ENCODE results near the gene ALK.

ALK gene

GRCh38 chr2:29562319-29562718 lies 359.1 kb downstream of the ALK start:
- H3K18ac ChIP-seq (ENCODE audit: low read length): no peak overlapping the region
- H4K91ac ChIP-seq (ENCODE audit: low read depth, low read length, poor library complexity): no peak overlapping the region
- H3K27ac ChIP-seq (replicated peaks; ENCODE audit: low read length): no peak overlapping the region
- no peak overlapping the region for H3K4me3 ChIP-seq (ENCODE audit: low read length in 2 of 2)
- H3K27me3 ChIP-seq (ENCODE audit: control insufficient read depth in 3 of 3, insufficient read depth in 3 of 3, low read depth in 1 of 3, low read length in 3 of 3): no peaks in the 10 kb centered on the region
- H2BK120ac ChIP-seq (ENCODE audit: low read depth, low read length): no peak overlapping the region
- H3K4ac ChIP-seq (ENCODE audit: low read length): no peak overlapping the region
- no peak overlapping the region for H2AFZ ChIP-seq (ENCODE audit: low read length)
- H3K23ac ChIP-seq (ENCODE audit: low read depth, low read length, poor library complexity): no peak overlapping the region
- H3K9me3 ChIP-seq (replicated peaks in 1 of 2; ENCODE audit: control insufficient read depth in 2 of 2, insufficient read depth in 1 of 2, low read depth in 1 of 2, low read length in 2 of 2): no peaks in the 10 kb centered on the region
- no peak overlapping the region for H3K9ac ChIP-seq (ENCODE audit: low read depth, low read length, poor library complexity)
- no peak overlapping the region for H4K8ac ChIP-seq (ENCODE audit: low read depth, low read length)
- no peak overlapping the region for H2AK5ac ChIP-seq (ENCODE audit: low read depth, low read length)
- H3K4me2 ChIP-seq (ENCODE audit: insufficient read depth, low read length, poor library complexity, severe bottlenecking): no peak overlapping the region
- no peaks in the 10 kb centered on the region for H3K4me1 ChIP-seq (ENCODE audit: control insufficient read depth in 2 of 2, insufficient read depth in 1 of 2, low read depth in 1 of 2, low read length in 2 of 2)
- no peak overlapping the region for H3K14ac ChIP-seq (ENCODE audit: low read length)
- DNase-seq (ENCODE audit: low spot score): no peak
- no peaks in the 10 kb centered on the region for H3K79me1 ChIP-seq (ENCODE audit: low read depth, low read length)
- H2BK15ac ChIP-seq (ENCODE audit: low read length): no peak overlapping the region
- no peak overlapping the region for H2BK12ac ChIP-seq (ENCODE audit: low read length)
- no peaks in the 10 kb centered on the region for H3K36me3 ChIP-seq (replicated peaks in 1 of 2; ENCODE audit: control insufficient read depth in 2 of 2, insufficient read depth in 2 of 2, low read length in 2 of 2)
- no peak overlapping the region for H2BK5ac ChIP-seq (ENCODE audit: low read length)

GRCh38 chr2:29561628-29562027 lies 359.8 kb downstream of the ALK start:
- H3K4me2 ChIP-seq (ENCODE audit: insufficient read depth, low read length, poor library complexity, severe bottlenecking): no peak overlapping the region
- no peak overlapping the region for H2AK5ac ChIP-seq (ENCODE audit: low read depth, low read length)
- H4K91ac ChIP-seq (ENCODE audit: low read depth, low read length, poor library complexity): no peak overlapping the region
- H2BK120ac ChIP-seq (ENCODE audit: low read depth, low read length): no peak overlapping the region
- no CpG with 5 or more reads among the region's 4 CpGs for WGBS, 2 donors (ENCODE audit: extremely low coverage in 2 of 2, insufficient read length in 2 of 2, insufficient replicate concordance in 1 of 2)
- H3K79me1 ChIP-seq (ENCODE audit: low read depth, low read length): no peaks in the 10 kb centered on the region
- H3K27me3 ChIP-seq (ENCODE audit: control insufficient read depth in 3 of 3, insufficient read depth in 3 of 3, low read depth in 1 of 3, low read length in 3 of 3): no peaks in the 10 kb centered on the region
- no peak for DNase-seq (ENCODE audit: low spot score)
- H2BK5ac ChIP-seq (ENCODE audit: low read length): no peak overlapping the region
- no peak overlapping the region for H3K4ac ChIP-seq (ENCODE audit: low read length)
- H3K9ac ChIP-seq (ENCODE audit: low read depth, low read length, poor library complexity): no peak overlapping the region
- no peak overlapping the region for H2AFZ ChIP-seq (ENCODE audit: low read length)
- no peak overlapping the region for H2BK12ac ChIP-seq (ENCODE audit: low read length)
- no peak overlapping the region for H3K27ac ChIP-seq (replicated peaks; ENCODE audit: low read length)
- no peak overlapping the region for H4K8ac ChIP-seq (ENCODE audit: low read depth, low read length)
- no peaks in the 10 kb centered on the region for H3K36me3 ChIP-seq (replicated peaks in 1 of 2; ENCODE audit: control insufficient read depth in 2 of 2, insufficient read depth in 2 of 2, low read length in 2 of 2)
- no peak overlapping the region for H3K4me3 ChIP-seq (ENCODE audit: low read length in 2 of 2)
- no peak overlapping the region for H2BK15ac ChIP-seq (ENCODE audit: low read length)
- H3K23ac ChIP-seq (ENCODE audit: low read depth, low read length, poor library complexity): no peak overlapping the region
- H3K18ac ChIP-seq (ENCODE audit: low read length): no peak overlapping the region
- H3K14ac ChIP-seq (ENCODE audit: low read length): no peak overlapping the region
- no peaks in the 10 kb centered on the region for H3K9me3 ChIP-seq (replicated peaks in 1 of 2; ENCODE audit: control insufficient read depth in 2 of 2, insufficient read depth in 1 of 2, low read depth in 1 of 2, low read length in 2 of 2)
- H3K4me1 ChIP-seq (ENCODE audit: control insufficient read depth in 2 of 2, insufficient read depth in 1 of 2, low read depth in 1 of 2, low read length in 2 of 2): no peaks in the 10 kb centered on the region

GRCh38 chr2:29561181-29561580 lies 360.2 kb downstream of the ALK start:
- H3K4me2 ChIP-seq (ENCODE audit: insufficient read depth, low read length, poor library complexity, severe bottlenecking): no peak overlapping the region
- H3K18ac ChIP-seq (ENCODE audit: low read length): no peak overlapping the region
- H3K9ac ChIP-seq (ENCODE audit: low read depth, low read length, poor library complexity): no peak overlapping the region
- no peak overlapping the region for H2BK120ac ChIP-seq (ENCODE audit: low read depth, low read length)
- no CpG with 5 or more reads among the region's 6 CpGs for WGBS, 2 donors (ENCODE audit: extremely low coverage in 2 of 2, insufficient read length in 2 of 2, insufficient replicate concordance in 1 of 2)
- H2BK15ac ChIP-seq (ENCODE audit: low read length): no peak overlapping the region
- no peak for DNase-seq (ENCODE audit: low spot score)
- H3K4me3 ChIP-seq (ENCODE audit: low read length in 2 of 2): no peak overlapping the region
- no peaks in the 10 kb centered on the region for H3K79me1 ChIP-seq (ENCODE audit: low read depth, low read length)
- H3K27ac ChIP-seq (replicated peaks; ENCODE audit: low read length): no peak overlapping the region
- H2AFZ ChIP-seq (ENCODE audit: low read length): no peak overlapping the region
- H3K23ac ChIP-seq (ENCODE audit: low read depth, low read length, poor library complexity): no peak overlapping the region
- H3K4me1 ChIP-seq (ENCODE audit: control insufficient read depth in 2 of 2, insufficient read depth in 1 of 2, low read depth in 1 of 2, low read length in 2 of 2): no peaks in the 10 kb centered on the region
- no peaks in the 10 kb centered on the region for H3K36me3 ChIP-seq (replicated peaks in 1 of 2; ENCODE audit: control insufficient read depth in 2 of 2, insufficient read depth in 2 of 2, low read length in 2 of 2)
- no peaks in the 10 kb centered on the region for H3K9me3 ChIP-seq (replicated peaks in 1 of 2; ENCODE audit: control insufficient read depth in 2 of 2, insufficient read depth in 1 of 2, low read depth in 1 of 2, low read length in 2 of 2)
- no peak overlapping the region for H3K4ac ChIP-seq (ENCODE audit: low read length)
- no peak overlapping the region for H3K14ac ChIP-seq (ENCODE audit: low read length)
- H2BK5ac ChIP-seq (ENCODE audit: low read length): no peak overlapping the region
- no peak overlapping the region for H2AK5ac ChIP-seq (ENCODE audit: low read depth, low read length)
- no peaks in the 10 kb centered on the region for H3K27me3 ChIP-seq (ENCODE audit: control insufficient read depth in 3 of 3, insufficient read depth in 3 of 3, low read depth in 1 of 3, low read length in 3 of 3)
- no peak overlapping the region for H2BK12ac ChIP-seq (ENCODE audit: low read length)
- no peak overlapping the region for H4K91ac ChIP-seq (ENCODE audit: low read depth, low read length, poor library complexity)
- H4K8ac ChIP-seq (ENCODE audit: low read depth, low read length): no peak overlapping the region

- Histone ChIP-seq H3K4ac (ENCODE audit: low read length) (no peak overlapping the region), H3K9me3 (replicated peaks in 1 of 2; ENCODE audit: control insufficient read depth in 2 of 2, insufficient read depth in 1 of 2, low read depth in 1 of 2, low read length in 2 of 2) (no peaks in the 10 kb centered on the region), H3K79me1 (ENCODE audit: low read depth, low read length) (no peaks in the 10 kb centered on the region), H2BK12ac (ENCODE audit: low read length) (no peak overlapping the region), H3K27ac (replicated peaks; ENCODE audit: low read length) (no peak overlapping the region), H4K91ac (ENCODE audit: low read depth, low read length, poor library complexity) (no peak overlapping the region), H3K18ac (ENCODE audit: low read length) (no peak overlapping the region), H3K23ac (ENCODE audit: low read depth, low read length, poor library complexity) (no peak overlapping the region), H3K4me1 (ENCODE audit: control insufficient read depth in 2 of 2, insufficient read depth in 1 of 2, low read depth in 1 of 2, low read length in 2 of 2) (no peaks in the 10 kb centered on the region), H2BK120ac (ENCODE audit: low read depth, low read length) (no peak overlapping the region), H3K36me3 (replicated peaks in 1 of 2; ENCODE audit: control insufficient read depth in 2 of 2, insufficient read depth in 2 of 2, low read length in 2 of 2) (no peaks in the 10 kb centered on the region), H3K27me3 (ENCODE audit: control insufficient read depth in 3 of 3, insufficient read depth in 3 of 3, low read depth in 1 of 3, low read length in 3 of 3) (no peaks in the 10 kb centered on the region), H2BK15ac (ENCODE audit: low read length) (no peak overlapping the region), H3K14ac (ENCODE audit: low read length) (no peak overlapping the region), H2BK5ac (ENCODE audit: low read length) (no peak overlapping the region), H2AFZ (ENCODE audit: low read length) (no peak overlapping the region), H3K4me2 (ENCODE audit: insufficient read depth, low read length, poor library complexity, severe bottlenecking) (no peak overlapping the region), H2AK5ac (ENCODE audit: low read depth, low read length) (no peak overlapping the region), H3K4me3 (ENCODE audit: low read length in 2 of 2) (no peak overlapping the region), H3K9ac (ENCODE audit: low read depth, low read length, poor library complexity) (no peak overlapping the region), H4K8ac (ENCODE audit: low read depth, low read length) (no peak overlapping the region)
- no peak for DNase-seq (ENCODE audit: low spot score)
- no CpG with 5 or more reads among the region's 5 CpGs for WGBS, 2 donors (ENCODE audit: extremely low coverage in 2 of 2, insufficient read length in 2 of 2, insufficient replicate concordance in 1 of 2)
Observed at GRCh38 chr2:29560566-29560965, 360.8 kb downstream of the ALK start.

All from neuronal stem cell (in vitro differentiated cells).